ELF-1 (cell line): ENCODE measurements around the gene PITPNC1.
"Not testable (repeated sequence)": the region's sequence is repeated elsewhere in the genome, so short reads cannot be mapped to it uniquely, and the experiment has no call there.

ENCODE experiments used
- DNase-seq: peaks from one replicate; pipeline ENCODE4 v3.0.0-alpha.2; 2016; ENCODE audit warnings: low read depth, low spot score

PITPNC1 gene

GRCh38 chr17:67401106-67401505, 24.0 kb downstream of the PITPNC1 start:
- DNase-seq = no peak

GRCh38 chr17:67401598-67402504, 24.8 kb downstream of the PITPNC1 start:
- no peak for DNase-seq

GRCh38 chr17:67403065-67403464, 26.0 kb downstream of the PITPNC1 start:
- DNase-seq = no peak

- no peak for DNase-seq
Measured at GRCh38 chr17:67403483-67403882, 26.4 kb downstream of the PITPNC1 start.

- not testable (repeated sequence) for DNase-seq
Measured at GRCh38 chr17:67408455-67408830, 31.4 kb downstream of the PITPNC1 start.

- DNase-seq = no peak
Measured at GRCh38 chr17:67411397-67411796, 34.3 kb downstream of the PITPNC1 start.

GRCh38 chr17:67412032-67412431, 35.0 kb downstream of the PITPNC1 start:
- DNase-seq = no peak

GRCh38 chr17:67412941-67413340, 35.9 kb downstream of the PITPNC1 start:
- DNase-seq = no peak

- DNase-seq = peak; percentile 43
Measured at GRCh38 chr17:67413388-67413787, 36.3 kb downstream of the PITPNC1 start.

- no peak for DNase-seq
Measured at GRCh38 chr17:67414130-67414529, 37.0 kb downstream of the PITPNC1 start.

GRCh38 chr17:67414559-67414958, 37.5 kb downstream of the PITPNC1 start:
- no peak for DNase-seq

GRCh38 chr17:67415291-67415690, 38.2 kb downstream of the PITPNC1 start:
- no peak for DNase-seq

GRCh38 chr17:67417507-67417906, 40.4 kb downstream of the PITPNC1 start:
- DNase-seq = no peak

- DNase-seq = no peak
Measured at GRCh38 chr17:67420994-67421393, 43.9 kb downstream of the PITPNC1 start.

- DNase-seq = no peak
Measured at GRCh38 chr17:67421869-67422273, 44.8 kb downstream of the PITPNC1 start.

- DNase-seq = not testable (repeated sequence)
Measured at GRCh38 chr17:67422296-67422695, 45.2 kb downstream of the PITPNC1 start.

GRCh38 chr17:67422897-67423296, 45.8 kb downstream of the PITPNC1 start:
- no peak for DNase-seq

GRCh38 chr17:67425571-67426160, 48.6 kb downstream of the PITPNC1 start:
- no peak for DNase-seq

- no peak for DNase-seq
Measured at GRCh38 chr17:67427424-67427823, 50.3 kb downstream of the PITPNC1 start.

GRCh38 chr17:67430515-67430914, 53.4 kb downstream of the PITPNC1 start:
- not testable (repeated sequence) for DNase-seq

- no peak for DNase-seq
Measured at GRCh38 chr17:67431249-67432015, 54.4 kb downstream of the PITPNC1 start.

- peak; percentile 93 for DNase-seq
Measured at GRCh38 chr17:67433248-67433924, 56.3 kb downstream of the PITPNC1 start.
